LNCaP clone FGC (cell line): ENCODE data around the gene IL11RA.

Experiments used
- DNase-seq: peaks from one replicate; pipeline ENCODE4 v3.0.0-alpha.2; 2011; ENCODE audit warnings: low read depth
- H3K4me3 ChIP-seq: 2 replicates; pipeline ENCODE4 v1.5.1; 2011; ENCODE audit warnings: mild to moderate bottlenecking, low read depth, low read length, control low read depth
- TF ChIP-seq, protein P1 (sequence below): IDR thresholded peaks from 2 replicates; pipeline ENCODE4 v1.5.1; 2012; ENCODE audit warnings: mild to moderate bottlenecking; ENCODE audit not compliant: control insufficient read depth, insufficient read depth; ENCODE audit errors: extremely low read depth

Gene IL11RA

DNA sequence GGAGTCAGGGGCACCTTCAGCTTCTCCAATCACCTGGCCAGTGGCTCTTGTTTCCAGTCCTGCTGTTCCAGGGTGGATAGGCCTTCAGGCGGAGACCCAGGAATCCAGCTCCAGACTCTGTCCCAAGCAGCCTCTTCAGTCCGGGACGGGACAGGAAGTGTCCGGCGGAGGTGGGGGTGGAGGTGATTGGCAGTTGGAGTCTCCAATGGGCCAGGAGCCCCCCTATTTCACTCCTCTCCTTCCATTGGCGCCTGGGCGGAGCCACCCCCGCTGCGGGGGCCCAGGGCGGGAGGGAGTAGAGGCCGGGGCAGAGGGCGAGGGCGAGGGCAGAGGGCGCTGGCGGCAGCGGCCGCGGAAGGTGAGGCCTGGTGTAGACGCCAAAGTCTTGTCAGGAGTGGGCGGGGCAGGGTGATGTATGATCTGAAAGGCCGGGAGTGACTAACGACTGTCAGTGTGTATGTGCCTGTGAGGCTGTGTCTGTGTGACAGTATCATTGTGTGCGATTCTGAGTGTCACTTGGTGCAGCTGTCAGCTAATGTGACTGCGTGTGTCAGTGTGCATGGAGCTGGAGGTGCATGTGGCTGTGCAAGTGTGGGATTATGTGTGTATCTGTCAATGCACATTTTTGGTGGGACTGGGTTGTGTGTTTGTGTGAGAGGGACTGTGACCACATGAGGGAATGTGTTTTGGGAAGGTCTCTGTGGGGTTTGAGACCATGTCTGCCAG, at the start of gene IL11RA:
IL11RA (plus strand) TSS at position 310 of the 726 bp plus-strand sequence. CDS start 3,033 bp downstream, outside the sequence.
- peak; percentile 74 for DNase-seq
- peak within 1 kb of the TSS; percentile 55 for H3K4me3 ChIP-seq
- TF ChIP-seq, protein P1, sequence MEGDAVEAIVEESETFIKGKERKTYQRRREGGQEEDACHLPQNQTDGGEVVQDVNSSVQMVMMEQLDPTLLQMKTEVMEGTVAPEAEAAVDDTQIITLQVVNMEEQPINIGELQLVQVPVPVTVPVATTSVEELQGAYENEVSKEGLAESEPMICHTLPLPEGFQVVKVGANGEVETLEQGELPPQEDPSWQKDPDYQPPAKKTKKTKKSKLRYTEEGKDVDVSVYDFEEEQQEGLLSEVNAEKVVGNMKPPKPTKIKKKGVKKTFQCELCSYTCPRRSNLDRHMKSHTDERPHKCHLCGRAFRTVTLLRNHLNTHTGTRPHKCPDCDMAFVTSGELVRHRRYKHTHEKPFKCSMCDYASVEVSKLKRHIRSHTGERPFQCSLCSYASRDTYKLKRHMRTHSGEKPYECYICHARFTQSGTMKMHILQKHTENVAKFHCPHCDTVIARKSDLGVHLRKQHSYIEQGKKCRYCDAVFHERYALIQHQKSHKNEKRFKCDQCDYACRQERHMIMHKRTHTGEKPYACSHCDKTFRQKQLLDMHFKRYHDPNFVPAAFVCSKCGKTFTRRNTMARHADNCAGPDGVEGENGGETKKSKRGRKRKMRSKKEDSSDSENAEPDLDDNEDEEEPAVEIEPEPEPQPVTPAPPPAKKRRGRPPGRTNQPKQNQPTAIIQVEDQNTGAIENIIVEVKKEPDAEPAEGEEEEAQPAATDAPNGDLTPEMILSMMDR = peak; percentile 33; the same call in 1 of the 2 replicates

DNA sequence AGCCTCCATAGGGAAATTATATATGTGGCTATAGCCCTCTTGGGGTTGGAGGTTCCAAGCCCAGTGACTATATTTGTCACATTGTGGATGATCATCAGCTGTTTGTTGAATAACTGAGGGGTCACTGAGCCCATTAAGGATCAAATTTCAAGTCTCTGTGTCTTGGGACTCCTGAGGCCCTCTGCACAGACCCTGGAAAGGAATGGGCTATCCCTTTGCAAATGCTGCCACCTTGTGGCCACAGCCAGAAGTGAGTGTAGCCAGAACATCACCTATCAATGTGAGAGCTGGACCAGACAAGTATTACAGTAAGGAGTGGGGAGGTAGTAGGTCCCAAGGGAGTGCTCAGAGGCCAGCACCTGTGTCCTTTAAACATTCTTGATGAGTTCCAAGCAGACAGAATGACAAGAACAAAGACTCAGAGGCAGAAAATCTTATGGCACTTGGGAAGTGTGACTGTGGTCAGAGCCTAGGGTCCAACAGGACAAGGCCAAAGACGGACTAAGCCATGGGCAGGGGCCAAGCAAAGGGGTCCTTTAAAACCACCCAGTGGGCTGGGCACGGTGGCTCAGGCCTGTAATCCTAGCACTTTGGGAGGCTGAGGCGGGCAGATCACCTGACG, 48.3 kb upstream of the IL11RA start:
- TF ChIP-seq, protein P1 = peak; percentile 97
- no peak overlapping the region for H3K4me3 ChIP-seq
- DNase-seq = peak; percentile 17

DNA sequence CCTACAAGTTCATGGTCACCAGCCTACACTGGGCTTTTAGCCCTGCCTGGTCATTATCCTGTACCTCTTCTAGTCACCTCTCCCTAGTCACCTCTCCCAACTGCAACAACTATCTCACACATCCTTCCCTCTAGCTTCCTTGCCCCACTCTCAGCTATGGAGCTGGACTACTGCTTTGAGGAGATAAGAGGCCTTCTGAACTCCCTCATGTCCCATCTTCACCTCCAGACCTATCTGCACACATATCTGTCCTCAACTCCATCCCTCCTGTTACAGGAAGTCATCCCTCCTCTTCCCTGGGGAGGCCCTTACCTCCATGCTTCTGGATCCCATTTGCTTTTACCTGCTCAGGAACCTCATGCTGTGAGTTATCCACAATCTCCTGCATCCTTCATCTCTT, 45.8 kb upstream of the IL11RA start:
- DNase-seq = no peak
- TF ChIP-seq, protein P1 = no peak
- no peak overlapping the region for H3K4me3 ChIP-seq

DNA sequence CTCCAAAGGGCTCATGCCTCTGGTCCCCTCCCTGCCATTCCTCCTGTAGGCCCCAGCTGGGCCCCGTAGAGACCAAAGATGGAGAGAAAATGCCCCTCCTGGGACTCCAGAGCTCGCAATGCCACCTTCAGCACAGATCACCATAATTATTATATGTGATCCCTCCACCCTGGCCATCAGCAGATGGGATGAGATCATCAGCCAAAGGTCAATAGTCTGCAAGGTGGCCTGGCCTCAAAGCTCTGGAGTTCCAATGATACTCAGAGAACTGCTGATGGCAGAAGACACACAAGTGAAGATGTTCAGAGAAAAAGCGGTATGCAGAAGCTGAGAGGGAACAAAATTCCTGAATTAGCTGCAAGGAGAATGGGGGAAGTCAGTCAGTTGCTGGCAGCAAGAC, 45.1 kb upstream of the IL11RA start:
- TF ChIP-seq, protein P1 = no peak
- H3K4me3 ChIP-seq = no peak overlapping the region
- DNase-seq = no peak

DNA sequence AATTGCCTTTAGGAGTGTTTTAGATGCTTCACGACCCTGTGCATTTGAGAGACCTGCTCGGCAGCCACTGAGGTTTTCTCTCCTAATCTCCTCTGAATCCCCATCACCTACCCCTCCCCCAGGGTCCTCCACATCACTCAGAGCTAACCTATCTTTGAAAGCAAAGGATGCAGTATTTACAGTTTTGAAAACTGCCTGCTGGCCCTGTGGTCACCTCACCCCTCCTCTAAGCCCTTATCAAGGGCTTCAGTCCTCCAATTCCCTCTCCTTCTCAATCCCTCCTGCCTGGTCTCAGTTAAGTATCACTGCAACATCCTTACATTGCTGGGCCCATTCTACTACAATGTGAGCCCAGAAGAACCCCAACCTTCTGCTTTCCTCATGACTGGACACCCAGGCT, 44.7 kb upstream of the IL11RA start:
- TF ChIP-seq, protein P1 = no peak
- no peak overlapping the region for H3K4me3 ChIP-seq
- DNase-seq = no peak

DNA sequence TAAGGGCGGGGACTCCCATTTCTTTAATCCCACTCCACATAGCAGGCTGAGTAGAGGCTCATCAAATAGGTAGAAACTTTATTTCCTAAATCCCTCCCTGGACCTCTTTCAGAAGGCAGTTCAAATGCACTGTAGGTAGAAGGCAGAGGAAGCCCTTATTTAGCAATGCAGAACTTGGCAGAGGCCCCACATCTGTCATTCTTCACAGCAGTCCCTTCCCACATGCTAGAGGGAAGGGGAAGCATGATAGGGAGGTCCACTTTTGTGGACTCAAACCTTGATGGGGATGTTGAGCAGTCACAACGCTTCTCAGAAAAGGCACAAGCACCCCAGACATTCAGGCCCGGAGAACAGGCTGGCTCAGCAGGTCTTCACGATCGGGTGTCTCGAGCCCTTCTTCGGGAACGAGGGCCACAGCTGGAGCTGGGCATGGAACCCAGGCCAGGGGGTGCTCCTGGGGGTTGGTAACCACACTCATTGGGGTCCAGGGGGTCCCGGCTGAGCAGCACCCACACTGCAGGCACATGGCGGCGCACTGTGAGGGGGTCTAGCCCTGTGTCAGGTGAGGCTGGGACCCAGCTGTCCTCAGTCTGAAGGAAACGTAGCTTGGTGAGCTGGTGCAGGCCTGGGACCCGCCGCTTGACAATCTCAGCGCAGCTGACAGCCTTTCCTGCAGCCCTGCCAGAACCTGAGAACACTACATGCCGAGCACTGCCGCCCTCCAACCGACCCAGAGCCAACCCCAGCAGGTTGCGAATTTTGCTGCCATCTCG, 41.4 kb upstream of the IL11RA start:
- peak overlapping the region; percentile 97 for H3K4me3 ChIP-seq
- TF ChIP-seq, protein P1 = no peak
- no peak for DNase-seq
